ELR (cell line): ENCODE measurements around the gene HSD17B12.
"Not testable (repeated sequence)": the region's sequence is repeated elsewhere in the genome, so short reads cannot be mapped to it uniquely, and the experiment has no call there.

Experiments used
- DNase-seq: peaks from one replicate; pipeline ENCODE4 v3.0.0-alpha.2; 2015; ENCODE audit warnings: low read depth

The HSD17B12 gene

GRCh38 chr11:43747130-43747802 lies 66.7 kb downstream of the HSD17B12 start:
- no peak for DNase-seq

- no peak for DNase-seq
These were observed 67.6 kb downstream of the HSD17B12 start for GRCh38 chr11:43748095-43748494.

GRCh38 chr11:43751726-43752125 lies 71.2 kb downstream of the HSD17B12 start:
- DNase-seq, result no peak

- peak; percentile 25 for DNase-seq
These were observed 76.0 kb downstream of the HSD17B12 start for GRCh38 chr11:43756575-43756974.

- no peak for DNase-seq
These were observed 78.4 kb downstream of the HSD17B12 start for GRCh38 chr11:43758927-43759326.

GRCh38 chr11:43760902-43761301 lies 80.4 kb downstream of the HSD17B12 start:
- DNase-seq, result no peak

- no peak for DNase-seq
These were observed 84.7 kb downstream of the HSD17B12 start for GRCh38 chr11:43765194-43765593.

- not testable (repeated sequence) for DNase-seq
These were observed 88.1 kb downstream of the HSD17B12 start for GRCh38 chr11:43768654-43769053.

- DNase-seq, result no peak
These were observed 89.6 kb downstream of the HSD17B12 start for GRCh38 chr11:43770173-43770572.

GRCh38 chr11:43772733-43773132 lies 92.2 kb downstream of the HSD17B12 start:
- DNase-seq, result no peak

- no peak for DNase-seq
These were observed 94.2 kb downstream of the HSD17B12 start for GRCh38 chr11:43774786-43775185.

GRCh38 chr11:43779306-43779705 lies 98.8 kb downstream of the HSD17B12 start:
- no peak for DNase-seq

- DNase-seq, result no peak
These were observed 103.8 kb downstream of the HSD17B12 start for GRCh38 chr11:43784301-43784700.

GRCh38 chr11:43784866-43785265 lies 104.3 kb downstream of the HSD17B12 start:
- DNase-seq, result no peak

- DNase-seq, result no peak
These were observed 104.8 kb downstream of the HSD17B12 start for GRCh38 chr11:43785318-43785717.

- no peak for DNase-seq
These were observed 105.5 kb downstream of the HSD17B12 start for GRCh38 chr11:43786016-43786415.

- DNase-seq, result no peak
These were observed 107.3 kb downstream of the HSD17B12 start for GRCh38 chr11:43787824-43788223.

GRCh38 chr11:43788421-43788820 lies 107.9 kb downstream of the HSD17B12 start:
- no peak for DNase-seq

GRCh38 chr11:43789700-43790443 lies 109.3 kb downstream of the HSD17B12 start:
- peak; percentile 74 for DNase-seq

GRCh38 chr11:43790444-43790794 lies 109.9 kb downstream of the HSD17B12 start:
- DNase-seq, result peak; percentile 70

GRCh38 chr11:43797337-43797736 lies 116.8 kb downstream of the HSD17B12 start:
- DNase-seq, result no peak

GRCh38 chr11:43797866-43798265 lies 117.3 kb downstream of the HSD17B12 start:
- no peak for DNase-seq

GRCh38 chr11:43802509-43802908 lies 122.0 kb downstream of the HSD17B12 start:
- peak; percentile 22 for DNase-seq

- DNase-seq, result no peak
These were observed 123.2 kb downstream of the HSD17B12 start for GRCh38 chr11:43803766-43804165.
